Upper lobe of left lung (tissue), 4 donors: ENCODE results near the gene KHNYN.

Experiments used
- POLR2A ChIP-seq, 4 donors: fragments of 450-650 bp; IDR thresholded peaks; one replicate each; pipeline ENCODE4 v1.5.1; 2016 to 2017; ENCODE audit warnings: antibody characterized with exemption in 4 of 4, mild to moderate bottlenecking in 2 of 4
- POLR2AphosphoS5 ChIP-seq, 2 donors: sonication (generic); formaldehyde crosslinking; IDR thresholded peaks; one replicate each; pipeline ENCODE4 v1.5.1; 2017; ENCODE audit warnings: antibody characterized with exemption in 2 of 2

DNA sequence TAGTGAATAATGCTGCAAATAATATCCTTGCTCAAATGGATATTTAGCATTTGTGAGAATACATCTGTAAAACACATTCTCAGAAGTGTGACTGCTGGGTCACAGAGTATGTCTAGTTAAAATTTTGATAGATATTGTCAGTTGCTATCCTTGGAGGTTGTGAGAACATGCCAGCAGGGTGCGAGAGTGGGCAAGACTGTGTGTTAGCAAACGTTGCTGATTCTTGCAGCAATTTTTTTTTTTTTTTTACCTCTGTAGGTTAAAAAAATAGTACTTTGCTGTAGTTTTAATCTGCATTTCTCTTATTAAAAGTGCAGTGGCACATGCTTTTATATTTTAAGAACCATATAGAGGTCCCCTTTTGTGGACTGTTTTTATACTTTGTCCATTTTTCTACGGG is 35.5 kb upstream of the KHNYN start:
- TF ChIP-seq POLR2A (IDR thresholded peaks at IDR 0.05) (no peak), POLR2AphosphoS5 (IDR thresholded peaks at IDR 0.05) (no peak)
